ENCODE measurements around the gene NR2F2. TPM values are rescaled to one million over a fixed set of nuclear protein-coding genes. Genes with fewer than 3 reads are reported as not detected.

Gene NR2F2
- total RNA-seq, 1 donor from 2014 or later = 15.9 TPM

DNA sequence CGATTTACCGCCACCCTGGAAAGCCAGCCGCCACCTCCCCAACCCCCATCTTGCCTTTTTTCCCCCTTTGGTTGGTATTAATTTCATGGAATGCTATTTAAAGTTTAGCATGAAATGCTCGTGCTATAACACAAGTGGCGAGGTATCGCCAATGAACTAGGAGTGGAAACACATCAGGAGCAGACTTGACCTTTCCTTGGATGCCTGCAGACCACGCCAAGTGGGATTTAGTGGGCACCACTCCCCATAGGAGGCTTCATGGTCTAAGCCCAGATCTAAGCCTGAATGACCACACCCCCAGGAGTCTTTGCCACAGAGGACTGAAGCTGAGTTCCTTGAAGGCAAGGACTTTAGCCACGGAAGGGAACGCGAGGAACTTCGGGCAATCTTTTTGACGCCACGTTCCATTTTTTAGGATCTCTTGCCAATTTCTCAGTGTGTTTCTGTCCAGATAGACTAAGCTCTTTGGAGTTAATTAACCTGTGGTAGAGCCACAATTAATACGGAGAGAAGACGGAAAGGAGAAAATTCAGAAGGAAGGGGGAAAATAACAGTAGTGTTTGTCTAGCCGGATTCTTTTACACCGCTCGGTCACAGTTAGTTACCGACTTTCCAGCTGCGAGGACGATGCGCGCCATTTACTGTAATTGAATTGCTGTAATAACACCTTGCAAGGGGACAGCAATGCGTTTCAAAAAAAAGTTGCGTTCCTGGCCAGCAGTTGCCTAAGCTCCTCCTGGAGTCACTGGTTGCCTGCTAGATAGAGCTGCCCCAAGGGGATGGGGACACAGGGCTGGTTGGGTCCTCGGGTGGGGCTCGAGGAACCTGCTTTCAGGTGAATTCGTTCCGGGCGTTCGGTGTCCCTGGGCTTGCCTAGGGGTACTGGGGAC is 37.1 kb downstream of the NR2F2 start:
- Mint-ChIP-seq H3K27me3 (ENCODE audit: unreplicated experiment) (peaks cover 39% of the 10 kb centered on the region), H3K36me3 (ENCODE audit: low read depth, unreplicated experiment) (no peaks in the 10 kb centered on the region), H3K9me3 (ENCODE audit: unreplicated experiment) (no peaks in the 10 kb centered on the region), H3K27ac (ENCODE audit: unreplicated experiment) (no peak overlapping the region), H3K4me3 (ENCODE audit: unreplicated experiment) (no peak overlapping the region), H3K4me1 (ENCODE audit: unreplicated experiment) (peaks cover 24% of the 10 kb centered on the region)
- DNase-seq (ENCODE audit: low spot score) = no peak
- no peak for TF ChIP-seq CTCF (IDR thresholded peaks at IDR 0.05; ENCODE audit: unreplicated experiment)

GRCh38 chr15:96369351-96369750 is 38.9 kb downstream of the NR2F2 start:
- TF ChIP-seq CTCF (IDR thresholded peaks at IDR 0.05; ENCODE audit: unreplicated experiment) = no peak
- H3K27ac Mint-ChIP-seq (ENCODE audit: unreplicated experiment) = no peak overlapping the region
- H3K9me3 Mint-ChIP-seq (ENCODE audit: unreplicated experiment) = no peaks in the 10 kb centered on the region
- peaks cover 39% of the 10 kb centered on the region for H3K27me3 Mint-ChIP-seq (ENCODE audit: unreplicated experiment)
- no peaks in the 10 kb centered on the region for H3K36me3 Mint-ChIP-seq (ENCODE audit: low read depth, unreplicated experiment)
- H3K4me1 Mint-ChIP-seq (ENCODE audit: unreplicated experiment) = peaks cover 19% of the 10 kb centered on the region
- no peak overlapping the region for H3K4me3 Mint-ChIP-seq (ENCODE audit: unreplicated experiment)
- DNase-seq (ENCODE audit: low spot score) = no peak

DNA sequence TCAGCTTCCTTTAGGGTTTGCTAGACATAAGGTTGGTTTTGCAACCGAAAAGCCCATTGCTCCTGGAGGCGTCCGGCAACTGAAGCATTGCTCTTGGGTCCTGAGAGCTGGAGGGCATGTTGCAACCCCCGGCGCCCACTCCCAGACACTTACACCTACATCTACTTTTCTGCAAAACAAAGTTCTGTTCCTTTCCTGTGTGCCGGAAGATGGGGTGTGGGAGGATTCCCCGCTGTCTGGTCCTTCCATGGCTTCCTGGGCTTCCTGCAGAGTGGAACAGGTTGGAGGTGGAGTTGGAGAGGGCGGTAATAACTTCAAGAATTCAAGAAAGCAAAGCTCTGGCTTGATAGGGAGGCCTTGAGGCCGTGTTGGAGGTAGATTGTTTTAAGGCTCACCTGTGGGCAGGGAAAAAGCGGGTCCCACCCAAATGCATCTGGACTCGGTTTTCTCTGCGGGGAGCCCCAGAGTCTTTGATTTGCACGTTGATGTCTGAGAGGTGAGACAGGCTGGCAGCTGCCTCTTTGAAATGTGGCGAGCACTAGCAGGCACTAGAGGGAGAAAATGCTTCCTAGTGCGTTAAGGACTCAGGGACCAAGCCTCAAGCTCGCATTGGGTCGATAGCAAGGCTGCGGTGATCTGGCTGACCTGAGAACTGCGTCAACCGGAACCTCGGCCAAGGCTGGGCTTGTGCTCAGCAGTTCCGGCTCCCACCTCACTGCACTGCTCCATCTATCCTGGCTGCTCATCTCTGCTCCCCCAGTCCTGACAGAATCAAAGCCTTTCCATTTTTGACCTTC is 39.5 kb downstream of the NR2F2 start:
- H3K4me3 Mint-ChIP-seq (ENCODE audit: unreplicated experiment) = no peak overlapping the region
- DNase-seq (ENCODE audit: low spot score) = no peak
- H3K27ac Mint-ChIP-seq (ENCODE audit: unreplicated experiment) = no peak overlapping the region
- peaks cover 19% of the 10 kb centered on the region for H3K4me1 Mint-ChIP-seq (ENCODE audit: unreplicated experiment)
- no peaks in the 10 kb centered on the region for H3K36me3 Mint-ChIP-seq (ENCODE audit: low read depth, unreplicated experiment)
- TF ChIP-seq CTCF (IDR thresholded peaks at IDR 0.05; ENCODE audit: unreplicated experiment) = no peak
- H3K27me3 Mint-ChIP-seq (ENCODE audit: unreplicated experiment) = peaks cover 39% of the 10 kb centered on the region
- no peaks in the 10 kb centered on the region for H3K9me3 Mint-ChIP-seq (ENCODE audit: unreplicated experiment)

GRCh38 chr15:96372554-96372953 is 42.1 kb downstream of the NR2F2 start:
- H3K27ac Mint-ChIP-seq (ENCODE audit: unreplicated experiment) = no peak overlapping the region
- no peaks in the 10 kb centered on the region for H3K9me3 Mint-ChIP-seq (ENCODE audit: unreplicated experiment)
- H3K4me3 Mint-ChIP-seq (ENCODE audit: unreplicated experiment) = no peak overlapping the region
- H3K36me3 Mint-ChIP-seq (ENCODE audit: low read depth, unreplicated experiment) = no peaks in the 10 kb centered on the region
- TF ChIP-seq CTCF (IDR thresholded peaks at IDR 0.05; ENCODE audit: unreplicated experiment) = no peak
- H3K27me3 Mint-ChIP-seq (ENCODE audit: unreplicated experiment) = peaks cover 20% of the 10 kb centered on the region
- no peak for DNase-seq (ENCODE audit: low spot score)
- peaks cover 13% of the 10 kb centered on the region for H3K4me1 Mint-ChIP-seq (ENCODE audit: unreplicated experiment)
